OCI-LY7 (cell line): ENCODE measurements around the gene CDK14. TPM values are rescaled to one million over a fixed set of nuclear protein-coding genes. Genes with fewer than 3 reads are reported as not detected.
A peak's percentile ranks its signal among the peaks of the same experiment; 100 is the strongest.

ENCODE experiments used
- BruUV-seq: library from RNA; stranded (reverse); fragments of 400-500 nt; replicated peaks from 2 replicates; lab custom pipeline; 2021; lab: Mats Ljungman, UMichigan
- CTCF ChIA-PET: fragments of 300-600 bp; sonication (Branson Sonifier 250); formaldehyde crosslinking; loops from one replicate; lab custom pipeline; 2022; ENCODE audit warnings: antibody characterized with exemption; ENCODE audit not compliant: unreplicated experiment; lab: Charles Lee
- POLR2A ChIA-PET: fragments of 300-600 bp; sonication (Branson Sonifier 250); formaldehyde crosslinking; loops from one replicate; lab custom pipeline; 2022; ENCODE audit warnings: antibody characterized with exemption; lab: Charles Lee
- DNase-seq: peaks from one replicate; pipeline ENCODE4 v3.0.0-alpha.2; 2015; ENCODE audit warnings: low spot score
- H2AFZ ChIP-seq: fragments of 200-600 bp; sonication (generic), shearing (Covaris generic); 2 replicates; pipeline ENCODE4 v1.6.1; 2014; ENCODE audit warnings: mild to moderate bottlenecking, antibody characterized with exemption, low read length, moderate library complexity
- H3K27ac ChIP-seq: fragments of 200-600 bp; sonication (generic); 2 replicates; pipeline ENCODE4 v1.5.1; 2014; ENCODE audit warnings: mixed run types, low read depth, mild to moderate bottlenecking, moderate library complexity, low read length, inconsistent platforms; ENCODE audit not compliant: poor library complexity, severe bottlenecking
- H3K36me3 ChIP-seq: fragments of 200-600 bp; sonication (generic); 2 replicates; pipeline ENCODE4 v1.6.1; 2014; ENCODE audit warnings: mild to moderate bottlenecking, antibody characterized with exemption, low read length, moderate library complexity, mixed read lengths; ENCODE audit not compliant: insufficient read depth
- H3K4me1 ChIP-seq: fragments of 200-600 bp; sonication (generic); 2 replicates; pipeline ENCODE4 v1.5.1; 2014; ENCODE audit warnings: mild to moderate bottlenecking, low read length; ENCODE audit not compliant: insufficient read depth, poor library complexity, severe bottlenecking
- H3K4me2 ChIP-seq: fragments of 200-600 bp; sonication (generic); 2 replicates; pipeline ENCODE4 v1.6.1; 2014; ENCODE audit warnings: mild to moderate bottlenecking, low read length
- H3K4me3 ChIP-seq: fragments of 200-600 bp; sonication (generic); 2 replicates; pipeline ENCODE4 v1.5.1; 2014; ENCODE audit warnings: mild to moderate bottlenecking, low read depth, low read length; ENCODE audit not compliant: poor library complexity, severe bottlenecking
- H3K79me2 ChIP-seq: fragments of 200-600 bp; sonication (generic); 2 replicates; pipeline ENCODE4 v1.6.1; 2016; ENCODE audit warnings: low read depth, mild to moderate bottlenecking, low read length, moderate library complexity, mixed read lengths; ENCODE audit not compliant: insufficient read depth
- H3K9me2 ChIP-seq: fragments of 200-600 bp; sonication (generic); 2 replicates; pipeline ENCODE4 v1.6.1; 2016; ENCODE audit warnings: mild to moderate bottlenecking, low read length, mixed read lengths; ENCODE audit not compliant: insufficient read depth
- H3K9me3 ChIP-seq: fragments of 200-600 bp; sonication (generic); 2 replicates; pipeline ENCODE4 v1.6.1; 2014; ENCODE audit warnings: mild to moderate bottlenecking, mixed run types, low read length, mixed read lengths
- H4K20me1 ChIP-seq: fragments of 200-600 bp; sonication (generic); 2 replicates; pipeline ENCODE4 v1.6.1; 2014; ENCODE audit warnings: mild to moderate bottlenecking, antibody characterized with exemption, low read length, moderate library complexity, mixed read lengths; ENCODE audit not compliant: insufficient read depth
- EZH2phosphoT487 ChIP-seq: fragments of 200-600 bp; sonication (generic); IDR thresholded peaks from 2 replicates; pipeline ENCODE4 v1.6.1; 2018; ENCODE audit warnings: low read depth, borderline replicate concordance, mild to moderate bottlenecking, mixed run types, antibody characterized with exemption, low read length, moderate library complexity, mixed read lengths
- intact Hi-C: fragments of 100-400 bp; cut with micrococcal nuclease; formaldehyde crosslinking; loops from one replicate; pipeline ENCODE4 v1.10.0; 2022; ENCODE audit not compliant: unreplicated experiment
- total RNA-seq, 2 experiments: library from RNA; depleted of rRNA in 1 of 2; stranded (reverse); fragments of >200 nt in 1 of 2; shearing (Covaris generic) in 1 of 2; gene quantifications; 2 replicates each; pipeline ENCODE4 v1.2.3, GENCODE V29; 2014 to 2022
- TF ChIP-seq, protein P1 (sequence below): fragments of 200-600 bp; sonication (generic); conservative IDR thresholded peaks from 2 replicates; pipeline ENCODE4 v1.5.1; 2014; ENCODE audit warnings: mild to moderate bottlenecking, antibody characterized with exemption, low read length, moderate library complexity, mixed read lengths

CDK14 gene
- total RNA-seq, 2 experiments from 2014 or later, result 90.7 to 111 TPM

DNA sequence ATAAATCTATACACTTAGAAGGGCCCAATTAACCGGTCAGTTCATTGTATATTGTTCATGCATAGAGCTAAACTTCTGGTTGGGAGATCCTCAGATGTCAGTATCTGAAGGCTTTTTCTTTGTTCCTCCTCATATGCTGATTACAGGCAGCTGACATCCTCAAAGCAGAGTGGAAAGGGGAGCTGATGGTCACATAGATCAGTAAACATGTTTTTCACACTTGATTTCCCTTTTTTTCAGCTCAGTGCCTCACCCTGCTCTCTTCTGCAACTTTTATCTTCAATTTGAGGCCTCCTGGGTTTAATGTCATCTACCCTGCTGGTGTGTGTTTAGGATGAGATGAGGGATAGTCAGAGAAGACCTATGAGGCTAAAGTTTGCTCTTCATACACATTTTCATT, 370.2 kb downstream of the CDK14 start:
- BruUV-seq, result no TSS peak
- Histone ChIP-seq H3K27ac (no peak overlapping the region), H3K4me1 (no peaks in the 10 kb centered on the region), H4K20me1 (no peaks in the 10 kb centered on the region), H3K9me3 (no peaks in the 10 kb centered on the region), H3K36me3 (peaks cover 14% of the 10 kb centered on the region; the same call in 1 of the 2 replicates), H3K9me2 (no peaks in the 10 kb centered on the region), H3K4me2 (no peak overlapping the region), H3K79me2 (no peaks in the 10 kb centered on the region), H2AFZ (no peak overlapping the region), H3K4me3 (no peak overlapping the region)
- TF ChIP-seq, protein P1, sequence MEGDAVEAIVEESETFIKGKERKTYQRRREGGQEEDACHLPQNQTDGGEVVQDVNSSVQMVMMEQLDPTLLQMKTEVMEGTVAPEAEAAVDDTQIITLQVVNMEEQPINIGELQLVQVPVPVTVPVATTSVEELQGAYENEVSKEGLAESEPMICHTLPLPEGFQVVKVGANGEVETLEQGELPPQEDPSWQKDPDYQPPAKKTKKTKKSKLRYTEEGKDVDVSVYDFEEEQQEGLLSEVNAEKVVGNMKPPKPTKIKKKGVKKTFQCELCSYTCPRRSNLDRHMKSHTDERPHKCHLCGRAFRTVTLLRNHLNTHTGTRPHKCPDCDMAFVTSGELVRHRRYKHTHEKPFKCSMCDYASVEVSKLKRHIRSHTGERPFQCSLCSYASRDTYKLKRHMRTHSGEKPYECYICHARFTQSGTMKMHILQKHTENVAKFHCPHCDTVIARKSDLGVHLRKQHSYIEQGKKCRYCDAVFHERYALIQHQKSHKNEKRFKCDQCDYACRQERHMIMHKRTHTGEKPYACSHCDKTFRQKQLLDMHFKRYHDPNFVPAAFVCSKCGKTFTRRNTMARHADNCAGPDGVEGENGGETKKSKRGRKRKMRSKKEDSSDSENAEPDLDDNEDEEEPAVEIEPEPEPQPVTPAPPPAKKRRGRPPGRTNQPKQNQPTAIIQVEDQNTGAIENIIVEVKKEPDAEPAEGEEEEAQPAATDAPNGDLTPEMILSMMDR, result no peak
- no peak for TF ChIP-seq EZH2phosphoT487
- peak; percentile 5 for DNase-seq
- ChIA-PET CTCF (no interaction called here), POLR2A (interaction anchor here (0.6 to 1.7 kb wide), 6 partner anchors 10 to 125 kb away, joined by 3 to 5 read pairs (median 3); no protein-coding TSS in a partner anchor)
- intact Hi-C loops, result no loop called here

DNA sequence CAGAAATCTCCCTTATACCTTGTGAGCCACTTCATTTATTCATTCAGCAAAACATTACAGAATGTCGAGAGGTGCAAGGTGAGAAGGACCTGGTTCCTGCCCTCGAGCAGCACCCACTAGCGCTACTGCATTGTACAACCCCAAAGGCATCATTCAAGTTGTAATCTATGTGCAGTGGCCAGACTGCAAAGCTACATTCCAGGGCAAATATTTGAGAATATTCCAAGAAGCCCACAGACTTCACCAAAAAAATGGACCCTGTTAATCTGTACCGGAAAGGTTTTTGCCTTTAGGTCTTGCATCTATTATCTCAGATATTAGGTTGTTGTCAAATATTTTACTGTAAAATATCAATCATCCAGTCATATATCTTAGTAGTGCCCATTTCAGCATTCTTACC, 372.8 kb downstream of the CDK14 start:
- no peak for TF ChIP-seq EZH2phosphoT487
- TF ChIP-seq, protein P1, result no peak
- H3K9me3 ChIP-seq, result peaks cover 2% of the 10 kb centered on the region; the same call in 1 of the 2 replicates
- intact Hi-C loops, result no loop called here
- no peaks in the 10 kb centered on the region for H3K79me2 ChIP-seq
- H3K36me3 ChIP-seq, result peaks cover 31% of the 10 kb centered on the region
- no peak overlapping the region for H2AFZ ChIP-seq
- POLR2A ChIA-PET, result interaction anchor here (0.6 to 1.0 kb wide), 4 partner anchors 16 to 384 kb away, joined by 3 to 6 read pairs (median 4); no protein-coding TSS in a partner anchor
- DNase-seq, result no peak
- no peaks in the 10 kb centered on the region for H3K9me2 ChIP-seq
- no peaks in the 10 kb centered on the region for H4K20me1 ChIP-seq
- CTCF ChIA-PET, result no interaction called here
- H3K4me3 ChIP-seq, result no peak overlapping the region
- BruUV-seq, result no TSS peak
- no peaks in the 10 kb centered on the region for H3K4me1 ChIP-seq
- H3K27ac ChIP-seq, result no peak overlapping the region
- no peak overlapping the region for H3K4me2 ChIP-seq

DNA sequence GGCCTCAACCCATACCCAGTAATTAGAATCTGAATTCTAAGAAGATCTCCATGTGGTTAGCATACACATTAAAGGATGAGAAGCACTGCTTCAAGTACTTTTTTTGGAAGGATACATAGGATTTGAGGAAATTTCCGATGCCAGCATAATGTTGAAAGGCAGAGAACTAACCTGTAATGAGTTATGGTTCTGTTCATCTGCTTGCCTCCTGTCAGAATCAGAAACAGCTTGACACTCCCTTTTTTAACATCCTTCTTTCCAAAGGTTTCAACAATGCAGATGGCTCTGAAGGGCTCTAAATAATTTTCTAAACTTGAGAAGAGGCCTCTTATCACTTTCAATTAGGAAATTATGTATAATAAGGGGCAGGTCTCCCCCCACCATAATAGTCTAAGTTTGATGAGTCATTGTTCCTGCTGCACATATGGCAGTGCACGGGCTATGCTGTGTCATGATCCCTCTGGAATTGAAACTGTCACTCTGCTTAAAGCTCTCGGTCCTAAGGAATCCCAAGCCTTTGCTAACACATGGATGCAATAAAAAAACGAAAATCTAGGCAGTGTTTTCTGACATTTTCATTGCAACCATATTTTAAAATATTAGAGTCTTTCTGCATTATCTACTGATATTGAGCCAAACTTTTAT, 376.9 kb downstream of the CDK14 start:
- BruUV-seq, result no TSS peak
- DNase-seq, result no peak
- Histone ChIP-seq H3K4me1 (no peaks in the 10 kb centered on the region), H3K9me3 (peaks cover 23% of the 10 kb centered on the region; the same call in 1 of the 2 replicates), H4K20me1 (no peaks in the 10 kb centered on the region), H3K4me3 (no peak overlapping the region), H3K36me3 (peaks cover 52% of the 10 kb centered on the region), H2AFZ (no peak overlapping the region), H3K4me2 (no peak overlapping the region), H3K79me2 (no peaks in the 10 kb centered on the region), H3K27ac (no peak overlapping the region), H3K9me2 (no peaks in the 10 kb centered on the region)
- TF ChIP-seq, protein P1, result no peak
- TF ChIP-seq EZH2phosphoT487, result no peak
- intact Hi-C loops, result no loop called here
- ChIA-PET POLR2A (interaction anchor here (1.5 kb wide), 1 partner anchor 21 kb away, joined by 3 read pairs; no protein-coding TSS in a partner anchor), CTCF (no interaction called here)
